IPS-15b (cell line): ENCODE results near the gene GEMIN5.
"Not testable (repeated sequence)": the region's sequence is repeated elsewhere in the genome, so short reads cannot be mapped to it uniquely, and the experiment has no call there.

ENCODE experiments used
- H3K27me3 ChIP-seq: one replicate; pipeline ENCODE4 v1.6.1; 2013; ENCODE audit warnings: low read length; ENCODE audit not compliant: control insufficient read depth, insufficient read depth
- H3K36me3 ChIP-seq: one replicate; pipeline ENCODE4 v1.6.1; 2013; ENCODE audit warnings: low read length; ENCODE audit not compliant: control insufficient read depth, insufficient read depth
- H3K4me1 ChIP-seq: one replicate; pipeline ENCODE4 v1.6.1; 2013; ENCODE audit warnings: mild to moderate bottlenecking, low read length; ENCODE audit not compliant: control insufficient read depth, insufficient read depth
- H3K4me3 ChIP-seq: one replicate; pipeline ENCODE4 v1.5.1; 2013; ENCODE audit warnings: low read depth, low read length
- H3K9ac ChIP-seq: one replicate; pipeline ENCODE4 v1.6.1; 2013; ENCODE audit warnings: low read depth, mild to moderate bottlenecking, low read length
- H3K9me3 ChIP-seq: one replicate; pipeline ENCODE4 v1.6.1; 2013; ENCODE audit warnings: mild to moderate bottlenecking, low read length; ENCODE audit not compliant: control insufficient read depth, insufficient read depth

GEMIN5 gene

DNA sequence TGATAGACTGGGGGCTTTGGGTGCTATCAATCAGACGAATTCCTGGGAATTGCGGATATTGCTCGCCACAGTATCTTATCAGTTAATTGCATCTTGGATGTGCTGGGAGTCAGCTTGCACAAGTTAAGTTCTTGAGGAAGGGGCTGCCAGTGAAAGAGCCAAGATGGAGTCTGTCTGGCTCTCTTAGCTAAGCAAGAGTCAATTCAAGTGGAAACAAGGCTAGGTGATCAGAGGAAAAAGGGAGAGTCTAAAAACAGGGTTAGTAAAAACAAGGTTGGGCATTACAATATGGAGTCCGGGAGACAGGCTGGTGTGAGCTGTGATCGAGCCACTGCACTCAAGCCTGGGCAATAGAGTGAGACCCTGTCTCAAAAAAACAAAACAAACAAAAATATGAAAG is 1.4 kb upstream of the GEMIN5 start:
- not testable (repeated sequence) for H3K9ac ChIP-seq, H3K9me3 ChIP-seq, H3K36me3 ChIP-seq, H3K4me3 ChIP-seq, H3K27me3 ChIP-seq, H3K4me1 ChIP-seq

DNA sequence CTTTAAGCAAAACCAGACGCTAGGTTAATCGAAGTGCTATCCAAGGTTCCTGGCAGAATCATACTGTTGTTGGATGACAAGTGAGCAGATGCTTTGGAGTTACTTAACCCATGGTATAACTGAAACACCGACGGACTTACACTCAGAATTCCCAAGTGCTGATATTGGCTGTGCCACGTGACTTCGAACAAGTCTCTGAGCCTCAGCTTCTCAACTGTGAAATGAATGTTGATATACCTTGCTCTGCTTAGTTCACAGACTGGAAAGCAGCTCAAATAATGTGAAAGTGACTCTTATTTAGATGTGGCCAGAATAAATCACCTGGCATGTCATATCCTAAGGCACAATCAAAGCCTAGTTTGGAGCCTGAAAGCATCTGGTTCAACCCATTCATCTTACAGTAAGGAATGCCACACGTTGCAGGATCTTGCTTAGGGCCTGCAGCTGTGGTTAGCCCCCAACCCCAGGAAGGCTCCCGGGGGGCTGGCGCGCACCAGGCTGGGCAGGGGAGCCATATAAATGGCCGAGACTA is 759 bp downstream of the GEMIN5 start:
- Histone ChIP-seq H3K4me1 (peaks cover 3% of the 10 kb centered on the region), H3K4me3 (peak overlapping the region; percentile 96), H3K9me3 (no peaks in the 10 kb centered on the region), H3K27me3 (no peaks in the 10 kb centered on the region), H3K36me3 (peaks cover 3% of the 10 kb centered on the region), H3K9ac (peak overlapping the region; percentile 82)

DNA sequence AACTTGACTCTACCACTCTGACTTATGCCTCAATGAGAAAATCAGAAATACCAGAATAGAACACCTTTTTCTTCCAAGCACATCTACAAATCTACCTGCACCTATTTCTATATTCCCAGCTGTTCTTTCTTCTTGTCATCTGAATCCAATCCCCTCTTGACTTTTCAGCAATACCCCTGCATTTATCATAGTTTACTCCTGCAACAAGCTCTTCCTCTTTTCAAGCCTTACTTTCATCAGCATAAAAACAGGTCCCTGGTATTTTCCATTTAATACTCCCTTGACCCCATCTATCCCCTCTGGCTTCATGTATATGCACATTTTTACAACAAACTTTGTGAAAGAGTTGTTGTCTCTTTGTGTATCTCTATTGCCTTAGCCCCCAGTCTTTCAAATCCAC is 3.1 kb downstream of the GEMIN5 start:
- H3K36me3 ChIP-seq = peaks cover 8% of the 10 kb centered on the region
- H3K27me3 ChIP-seq = no peaks in the 10 kb centered on the region
- H3K9me3 ChIP-seq = no peaks in the 10 kb centered on the region
- H3K4me1 ChIP-seq = peaks cover 3% of the 10 kb centered on the region
- H3K4me3 ChIP-seq = no peak overlapping the region
- no peak overlapping the region for H3K9ac ChIP-seq

DNA sequence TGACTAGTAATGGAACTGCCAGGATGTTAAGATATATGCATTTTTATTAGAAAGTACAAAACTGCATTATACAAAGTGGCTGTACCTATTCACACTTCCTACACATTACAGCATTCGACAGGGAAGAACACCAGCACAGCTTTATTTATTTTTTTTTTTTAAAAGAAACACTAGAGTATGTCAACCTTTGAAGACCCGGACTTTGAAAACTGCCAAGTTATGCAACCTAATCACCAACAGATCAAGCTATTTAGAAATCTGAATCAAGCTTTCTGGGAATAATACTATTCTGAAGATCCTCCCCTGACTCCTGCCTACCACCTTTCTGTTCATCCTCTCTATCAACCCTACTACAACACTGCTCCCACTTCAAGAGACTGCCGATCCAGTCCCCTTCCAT is 4.5 kb downstream of the GEMIN5 start:
- Histone ChIP-seq H3K4me3 (no peak overlapping the region), H3K9me3 (no peaks in the 10 kb centered on the region), H3K9ac (no peak overlapping the region), H3K4me1 (peaks cover 3% of the 10 kb centered on the region), H3K27me3 (no peaks in the 10 kb centered on the region), H3K36me3 (peaks cover 18% of the 10 kb centered on the region)

DNA sequence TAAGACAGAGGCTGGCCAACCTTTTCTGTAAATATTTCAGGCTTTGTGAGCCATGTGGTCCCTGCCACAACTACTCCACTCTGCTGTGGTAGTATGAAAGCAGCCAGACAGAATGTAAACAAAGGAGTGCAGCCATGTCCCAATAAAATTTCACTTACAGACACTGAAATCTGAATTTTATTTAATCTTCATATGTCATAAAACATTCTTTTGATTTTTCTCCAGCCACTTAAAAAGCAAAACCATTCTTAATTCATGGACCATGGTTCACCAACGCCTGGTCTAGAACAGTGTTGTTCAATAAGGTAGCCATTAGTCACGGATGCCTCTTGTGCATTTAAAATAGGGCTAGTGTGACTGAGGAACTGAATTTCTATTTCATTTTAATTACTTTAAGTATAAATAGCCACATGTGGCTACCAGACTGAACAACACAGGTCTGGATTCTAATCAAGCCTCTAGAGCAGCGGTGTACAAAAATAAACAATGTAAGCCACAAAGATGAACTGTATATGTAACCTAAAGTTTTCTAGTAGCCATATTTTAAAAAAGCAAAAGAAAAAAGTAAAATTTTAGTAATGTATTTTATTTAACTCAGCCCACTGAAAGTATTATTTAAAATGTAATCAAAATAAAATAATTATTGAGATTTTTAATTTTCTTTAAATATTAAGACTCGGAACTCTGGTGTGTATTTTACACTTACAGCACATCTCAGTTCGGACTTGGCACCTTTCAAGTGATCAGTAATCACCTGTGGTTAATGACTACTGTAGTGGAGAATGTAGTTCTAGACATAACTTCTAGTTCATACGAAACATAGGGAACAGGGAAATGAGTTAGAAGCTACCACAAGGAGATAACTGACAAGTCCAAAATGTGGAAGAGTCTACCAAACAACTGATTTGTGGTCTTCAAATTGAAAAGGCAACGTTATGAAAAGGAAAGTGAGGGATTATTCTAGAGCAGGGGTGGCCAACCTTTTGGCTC is 14.3 kb downstream of the GEMIN5 start:
- no peaks in the 10 kb centered on the region for H3K9me3 ChIP-seq
- no peaks in the 10 kb centered on the region for H3K4me1 ChIP-seq
- no peak overlapping the region for H3K4me3 ChIP-seq
- no peak overlapping the region for H3K9ac ChIP-seq
- H3K27me3 ChIP-seq = no peaks in the 10 kb centered on the region
- H3K36me3 ChIP-seq = peaks cover 29% of the 10 kb centered on the region

DNA sequence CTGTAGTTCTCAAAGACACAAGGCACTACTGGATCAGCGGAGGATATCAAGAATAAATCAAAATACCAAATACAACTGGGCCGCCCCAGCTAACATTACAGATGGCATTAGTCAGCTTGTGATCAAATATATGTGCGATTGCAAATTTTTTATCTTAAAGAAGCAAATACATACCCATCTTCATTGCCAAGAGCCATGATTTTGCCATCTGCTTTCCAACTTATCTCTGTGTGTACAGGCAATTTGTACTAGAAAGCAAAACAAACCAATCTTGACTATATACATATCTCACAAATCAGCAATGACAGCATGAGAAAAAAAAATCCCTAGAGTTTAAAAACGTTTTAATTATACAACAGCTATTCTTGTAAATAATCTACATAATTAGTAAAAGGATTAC is 20.3 kb downstream of the GEMIN5 start:
- Histone ChIP-seq H3K27me3 (no peaks in the 10 kb centered on the region), H3K9ac (no peak overlapping the region), H3K4me3 (no peak overlapping the region), H3K36me3 (peaks cover 16% of the 10 kb centered on the region), H3K9me3 (no peaks in the 10 kb centered on the region), H3K4me1 (no peaks in the 10 kb centered on the region)

DNA sequence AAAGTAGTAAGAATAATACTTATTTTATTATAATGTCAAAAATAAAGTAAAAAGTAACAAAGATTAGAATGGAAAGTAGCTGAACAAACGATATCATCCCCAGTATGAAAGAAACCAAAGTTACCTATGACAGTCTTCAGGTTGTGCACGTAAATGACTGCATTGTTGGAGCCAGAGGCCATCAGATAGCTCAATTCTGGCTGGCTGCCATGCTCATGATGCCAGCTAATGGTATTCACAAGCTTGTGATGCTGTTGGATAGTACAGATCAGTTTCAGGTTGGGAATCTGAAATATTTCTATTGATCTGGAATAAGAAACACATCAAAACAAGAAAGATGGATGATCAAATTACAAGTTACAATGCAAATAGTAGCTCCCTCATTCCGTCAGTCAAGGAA is 21.1 kb downstream of the GEMIN5 start:
- H3K4me3 ChIP-seq = no peak overlapping the region
- no peaks in the 10 kb centered on the region for H3K27me3 ChIP-seq
- no peaks in the 10 kb centered on the region for H3K4me1 ChIP-seq
- H3K36me3 ChIP-seq = peaks cover 23% of the 10 kb centered on the region
- H3K9me3 ChIP-seq = no peaks in the 10 kb centered on the region
- H3K9ac ChIP-seq = no peak overlapping the region

DNA sequence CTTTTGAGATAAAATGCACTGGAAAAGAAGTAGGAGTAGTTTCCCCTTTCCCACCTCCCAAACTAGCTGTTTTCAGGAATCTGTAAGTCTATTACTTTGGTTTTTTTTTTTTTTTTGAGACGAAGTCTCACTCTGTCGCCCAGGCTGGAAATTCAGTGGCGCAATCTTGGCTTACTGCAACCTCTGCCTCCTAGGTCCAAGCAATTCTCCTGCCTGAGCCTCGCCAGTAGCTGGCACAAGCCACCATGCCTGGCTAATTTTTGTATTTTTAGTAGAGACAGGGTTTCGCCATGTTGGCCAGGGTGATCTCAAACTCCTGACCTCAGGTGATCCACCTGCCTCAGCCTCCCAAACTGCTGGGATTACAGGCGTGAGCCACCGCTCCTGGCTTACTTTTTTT is 32.4 kb downstream of the GEMIN5 start:
- not testable (repeated sequence) for H3K9ac ChIP-seq, H3K4me3 ChIP-seq, H3K27me3 ChIP-seq, H3K4me1 ChIP-seq, H3K9me3 ChIP-seq
- H3K36me3 ChIP-seq = peaks cover 32% of the 10 kb centered on the region

DNA sequence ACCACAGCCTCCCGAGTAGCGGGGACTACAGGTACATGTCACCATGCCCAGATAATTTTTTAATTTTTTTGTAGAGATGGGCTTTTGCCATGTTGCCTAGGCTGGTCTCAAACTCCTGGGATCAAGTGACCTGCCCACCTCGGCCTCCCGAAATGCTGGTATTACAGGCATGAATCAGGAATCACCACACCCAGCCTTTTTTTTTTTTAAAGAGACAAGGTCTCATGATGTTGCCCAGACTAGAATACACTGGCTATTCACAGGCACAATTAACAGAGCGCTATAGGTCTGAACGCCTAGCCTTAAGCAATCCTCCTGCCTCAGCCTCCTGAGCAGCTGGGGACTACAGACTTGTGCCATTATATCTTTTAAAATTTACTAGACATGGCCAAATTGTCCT is 36.1 kb downstream of the GEMIN5 start:
- no peak overlapping the region for H3K4me3 ChIP-seq
- H3K36me3 ChIP-seq = peaks cover 49% of the 10 kb centered on the region
- H3K9me3 ChIP-seq = no peaks in the 10 kb centered on the region
- H3K9ac ChIP-seq = no peak overlapping the region
- no peaks in the 10 kb centered on the region for H3K4me1 ChIP-seq
- H3K27me3 ChIP-seq = no peaks in the 10 kb centered on the region

DNA sequence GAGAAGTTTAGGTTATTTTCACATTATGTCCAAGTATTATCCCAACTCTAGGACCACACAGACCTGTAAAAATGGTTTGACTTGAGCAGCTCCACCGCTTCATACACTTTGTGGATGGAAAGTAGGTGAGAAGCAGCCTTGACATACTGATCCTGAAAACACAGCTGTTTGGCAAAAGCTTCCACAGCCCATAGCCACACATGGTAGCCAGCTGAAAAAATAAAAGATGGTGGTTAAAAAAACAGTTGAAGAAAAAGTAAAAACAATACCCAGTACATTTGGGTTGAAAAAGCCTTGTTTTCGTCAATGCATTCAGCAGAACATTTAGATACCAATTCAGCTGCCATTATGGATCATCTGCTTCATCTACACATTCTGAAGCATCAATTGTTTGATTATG is 36.7 kb downstream of the GEMIN5 start:
- Histone ChIP-seq H3K36me3 (peaks cover 50% of the 10 kb centered on the region), H3K9ac (no peak overlapping the region), H3K4me3 (no peak overlapping the region), H3K4me1 (no peaks in the 10 kb centered on the region), H3K9me3 (no peaks in the 10 kb centered on the region), H3K27me3 (no peaks in the 10 kb centered on the region)

DNA sequence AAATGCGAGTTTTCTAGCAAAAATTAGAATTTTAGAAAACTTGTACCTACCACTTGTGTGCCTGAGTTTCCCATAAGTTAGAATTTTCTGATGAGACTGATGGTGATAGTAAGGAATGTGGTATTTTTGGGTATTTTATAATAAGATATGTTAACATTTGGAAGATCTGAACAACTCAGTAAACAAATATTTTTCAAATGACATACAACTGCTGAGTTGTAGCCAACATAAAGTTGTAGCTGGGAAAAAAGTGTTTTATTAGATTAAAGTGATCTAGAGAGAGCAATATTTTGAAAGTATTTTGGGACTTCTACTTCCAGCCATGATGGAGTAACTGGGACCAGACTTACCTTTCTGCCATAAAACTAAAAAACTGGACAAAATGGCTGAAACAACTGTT is 37.9 kb downstream of the GEMIN5 start:
- no peaks in the 10 kb centered on the region for H3K27me3 ChIP-seq
- no peak overlapping the region for H3K9ac ChIP-seq
- H3K9me3 ChIP-seq = no peaks in the 10 kb centered on the region
- H3K36me3 ChIP-seq = peaks cover 54% of the 10 kb centered on the region
- H3K4me1 ChIP-seq = no peaks in the 10 kb centered on the region
- no peak overlapping the region for H3K4me3 ChIP-seq

DNA sequence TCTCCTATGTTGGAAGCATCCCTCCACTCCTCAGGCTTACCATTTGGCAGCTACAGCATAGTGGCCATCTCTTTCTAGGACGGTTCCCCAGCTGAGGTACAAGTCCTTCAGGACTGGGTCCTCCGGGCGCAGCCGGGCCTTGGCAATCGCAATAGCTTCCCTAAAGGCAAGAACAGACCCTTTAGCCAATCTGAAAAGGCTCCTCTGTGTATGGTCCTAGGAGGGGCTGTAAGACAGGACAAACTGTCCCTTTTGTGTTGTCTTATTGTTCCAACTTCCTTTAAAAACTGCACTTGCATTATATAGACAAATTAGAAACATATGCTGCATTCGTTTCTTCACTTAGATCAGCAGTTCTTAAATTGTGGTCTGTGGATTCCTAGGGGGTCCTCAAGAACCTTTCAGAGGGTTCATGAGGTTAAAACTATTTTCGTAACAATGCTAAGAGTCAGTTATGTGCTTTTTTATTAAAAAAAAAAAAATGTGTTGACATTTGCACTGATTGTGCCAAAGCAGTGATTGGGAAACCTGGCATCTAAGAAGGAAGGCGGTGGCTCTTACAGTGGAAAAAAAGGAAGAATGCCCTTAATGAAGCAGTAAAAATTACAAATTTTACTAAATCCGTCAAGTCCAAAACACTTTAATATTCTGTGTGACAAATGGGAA is 38.7 kb downstream of the GEMIN5 start:
- no peak overlapping the region for H3K9ac ChIP-seq
- no peak overlapping the region for H3K4me3 ChIP-seq
- H3K36me3 ChIP-seq = peaks cover 54% of the 10 kb centered on the region
- no peaks in the 10 kb centered on the region for H3K9me3 ChIP-seq
- H3K4me1 ChIP-seq = no peaks in the 10 kb centered on the region
- no peaks in the 10 kb centered on the region for H3K27me3 ChIP-seq
